ENCODE measurements around the gene SUPT16H.

- no peak for TF ChIP-seq ZNF274 (IDR thresholded peaks at IDR 0.05; ENCODE audit: low read depth, low read length)
- TF ChIP-seq YY1 (IDR thresholded peaks at IDR 0.05; ENCODE audit: insufficient read depth, insufficient read length), result no peak
Measured at GRCh38 chr14:21369949-21370679, 13.7 kb downstream of the SUPT16H start.
